GM23248 (cell line): ENCODE results near the gene VWA5B1. TPM values are rescaled to one million over a fixed set of nuclear protein-coding genes. Genes with fewer than 3 reads are reported as not detected.

Experiments
- DNase-seq: peaks from one replicate; pipeline ENCODE4 v3.0.0-alpha.2; 2015
- H2AFZ ChIP-seq: fragments of 200-600 bp; sonication (generic); 2 replicates; pipeline ENCODE4 v1.6.1; 2016; ENCODE audit warnings: antibody characterized with exemption
- H3F3A ChIP-seq: fragments of 200-600 bp; sonication (generic); 2 replicates; pipeline ENCODE4 v1.6.1; 2016; ENCODE audit warnings: mild to moderate bottlenecking, antibody characterized with exemption, mixed run types; ENCODE audit not compliant: insufficient read depth
- H3K27ac ChIP-seq: fragments of 200-600 bp; sonication (generic); 2 replicates; pipeline ENCODE4 v1.5.1; 2016; ENCODE audit warnings: mild to moderate bottlenecking
- H3K27me3 ChIP-seq: fragments of 200-600 bp; sonication (generic); replicated peaks from 2 replicates; pipeline ENCODE4 v1.6.1; 2016; ENCODE audit warnings: mild to moderate bottlenecking; ENCODE audit not compliant: insufficient read depth
- H3K36me3 ChIP-seq: fragments of 200-600 bp; sonication (generic); 2 replicates; pipeline ENCODE4 v1.6.1; 2016; ENCODE audit warnings: low read depth, mild to moderate bottlenecking
- H3K4me1 ChIP-seq: fragments of 200-600 bp; sonication (generic); 2 replicates; pipeline ENCODE4 v1.6.1; 2016; ENCODE audit warnings: mild to moderate bottlenecking; ENCODE audit not compliant: insufficient read depth
- H3K4me2 ChIP-seq: fragments of 200-600 bp; sonication (generic); one replicate; pipeline ENCODE4 v1.6.1; 2016; ENCODE audit warnings: mild to moderate bottlenecking; ENCODE audit not compliant: unreplicated experiment
- H3K4me3 ChIP-seq: fragments of 200-600 bp; sonication (generic); 2 replicates; pipeline ENCODE4 v1.5.1; 2016; ENCODE audit warnings: mild to moderate bottlenecking
- H3K79me2 ChIP-seq: fragments of 200-600 bp; sonication (generic); 2 replicates; pipeline ENCODE4 v1.6.1; 2016; ENCODE audit warnings: mild to moderate bottlenecking; ENCODE audit not compliant: insufficient read depth
- H3K9ac ChIP-seq: fragments of 200-600 bp; sonication (generic); 2 replicates; pipeline ENCODE4 v1.6.1; 2016; ENCODE audit warnings: mild to moderate bottlenecking
- H3K9me2 ChIP-seq: fragments of 200-600 bp; sonication (generic); 2 replicates; pipeline ENCODE4 v1.6.1; 2016; ENCODE audit warnings: mixed run types, mild to moderate bottlenecking, moderate library complexity; ENCODE audit not compliant: insufficient read depth
- H3K9me3 ChIP-seq: fragments of 200-600 bp; sonication (generic); one replicate; pipeline ENCODE4 v1.6.1; 2017; ENCODE audit warnings: low read depth
- H4K20me1 ChIP-seq: fragments of 200-600 bp; sonication (generic); 2 replicates; pipeline ENCODE4 v1.6.0; 2016; ENCODE audit not compliant: insufficient read depth
- EZH2 ChIP-seq: fragments of 200-600 bp; sonication (generic); IDR thresholded peaks from 2 replicates; pipeline ENCODE4 v1.6.1; 2018; ENCODE audit warnings: antibody characterized with exemption, mild to moderate bottlenecking; ENCODE audit not compliant: insufficient read depth, poor library complexity, severe bottlenecking
- EZH2phosphoT487 ChIP-seq: fragments of 200-600 bp; sonication (generic); IDR thresholded peaks from 2 replicates; pipeline ENCODE4 v1.6.1; 2018; ENCODE audit warnings: antibody characterized with exemption, moderate library complexity, mild to moderate bottlenecking, low read depth; ENCODE audit not compliant: insufficient read depth
- WGBS, 2 experiments: methylation state at CpG; one replicate each; pipeline ENCODE4 v1.1.6; 2015 to 2017; ENCODE audit warnings: low lambda C conversion rate in 2 of 2, low coverage in 1 of 2; ENCODE audit errors: missing lambda C conversion rate in 2 of 2; 5-methylcytosine and 5-hydroxymethylcytosine counted together
- in situ Hi-C: fragments of 300-500 bp; cut with MboI; formaldehyde crosslinking; loops from 2 replicates; pipeline ENCODE4 v1.15.0; 2020
- polyA plus RNA-seq: library from polyadenylated mRNA; unstranded; fragments of >200 nt; fragmentation: Nextera tagmentation; extraction: Ambion mirVana; gene quantifications from 2 replicates; pipeline ENCODE4 v1.2.1, GENCODE V29; 2016
- total RNA-seq: library from RNA; depleted of rRNA; stranded (reverse); fragments of >200 nt; shearing (Covaris generic); gene quantifications from 2 replicates; pipeline ENCODE4 v1.2.3, GENCODE V29; 2014

The VWA5B1 gene
- total and polyA plus RNA-seq, 2 experiments from 2014 or later = not detected

GRCh38 chr1:20261095-20261494 lies 29.6 kb upstream of the VWA5B1 start:
- no peaks in the 10 kb centered on the region for H3F3A ChIP-seq
- no peak for DNase-seq
- H3K9ac ChIP-seq = no peak overlapping the region
- no peak overlapping the region for H3K4me2 ChIP-seq
- in situ Hi-C loops = no loop called here
- 0 out of 2 replicates have a peak, but pooled peaks cover 4% of the 10 kb centered on the region for H3K4me1 ChIP-seq
- no peak overlapping the region for H3K27ac ChIP-seq
- no peaks in the 10 kb centered on the region for H3K79me2 ChIP-seq
- H2AFZ ChIP-seq = no peak overlapping the region
- H4K20me1 ChIP-seq = no peaks in the 10 kb centered on the region
- no peaks in the 10 kb centered on the region for H3K36me3 ChIP-seq
- no peaks in the 10 kb centered on the region for H3K9me2 ChIP-seq
- H3K27me3 ChIP-seq = peaks cover 14% of the 10 kb centered on the region
- 69 to 70% methylated on average over 5 of the region's 5 CpGs for WGBS, 2 experiments
- TF ChIP-seq EZH2 = no peak
- no peak for TF ChIP-seq EZH2phosphoT487
- H3K4me3 ChIP-seq = no peak overlapping the region
- no peaks in the 10 kb centered on the region for H3K9me3 ChIP-seq

DNA sequence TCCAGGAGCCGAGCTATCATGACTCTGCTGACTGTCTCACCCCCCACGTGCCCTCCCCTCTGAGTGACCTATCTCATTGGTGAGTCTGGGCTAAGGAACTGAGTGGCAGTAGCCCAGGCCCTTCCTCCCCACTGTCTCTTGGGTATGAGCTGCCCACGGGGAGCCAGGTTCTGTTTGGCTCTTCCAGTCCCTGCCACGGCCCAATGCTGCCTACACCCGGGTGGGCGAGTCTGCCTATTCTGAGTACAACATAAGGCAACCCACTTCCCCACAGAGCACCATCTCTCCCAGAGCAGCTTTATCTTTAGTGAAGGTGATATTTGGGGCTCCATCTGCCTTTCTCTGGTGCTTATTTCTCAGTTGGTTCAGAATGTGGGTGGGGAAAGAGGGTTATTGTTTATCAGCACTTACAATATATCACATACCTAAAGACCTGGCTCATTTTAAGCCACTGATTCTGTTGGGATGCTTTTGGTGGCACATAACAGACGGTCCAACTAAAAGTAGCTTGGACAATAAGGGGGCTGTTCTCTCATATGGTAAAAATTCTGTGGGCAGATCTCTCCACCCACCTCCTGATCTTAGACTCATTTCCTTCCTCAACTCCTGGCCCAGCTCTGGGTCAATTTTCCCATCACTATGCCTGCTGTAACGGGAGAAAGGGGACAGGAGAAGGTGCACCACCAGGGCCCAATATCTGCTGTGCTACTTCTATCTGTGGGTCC lies 27.7 kb upstream of the VWA5B1 start:
- Histone ChIP-seq H3F3A (no peaks in the 10 kb centered on the region), H3K36me3 (no peaks in the 10 kb centered on the region), H3K9me2 (no peaks in the 10 kb centered on the region), H3K79me2 (no peaks in the 10 kb centered on the region), H3K27ac (no peak overlapping the region), H3K4me1 (0 out of 2 replicates have a peak, but pooled peaks cover 4% of the 10 kb centered on the region), H2AFZ (no peak overlapping the region), H3K9ac (no peak overlapping the region), H3K4me3 (no peak overlapping the region), H4K20me1 (no peaks in the 10 kb centered on the region), H3K4me2 (no peak overlapping the region), H3K27me3 (peaks cover 9% of the 10 kb centered on the region), H3K9me3 (no peaks in the 10 kb centered on the region)
- in situ Hi-C loops = no loop called here
- TF ChIP-seq EZH2 = no peak
- TF ChIP-seq EZH2phosphoT487 = no peak
- 56 to 61% methylated on average over 8 of the region's 8 CpGs for WGBS, 2 experiments
- DNase-seq = no peak

DNA sequence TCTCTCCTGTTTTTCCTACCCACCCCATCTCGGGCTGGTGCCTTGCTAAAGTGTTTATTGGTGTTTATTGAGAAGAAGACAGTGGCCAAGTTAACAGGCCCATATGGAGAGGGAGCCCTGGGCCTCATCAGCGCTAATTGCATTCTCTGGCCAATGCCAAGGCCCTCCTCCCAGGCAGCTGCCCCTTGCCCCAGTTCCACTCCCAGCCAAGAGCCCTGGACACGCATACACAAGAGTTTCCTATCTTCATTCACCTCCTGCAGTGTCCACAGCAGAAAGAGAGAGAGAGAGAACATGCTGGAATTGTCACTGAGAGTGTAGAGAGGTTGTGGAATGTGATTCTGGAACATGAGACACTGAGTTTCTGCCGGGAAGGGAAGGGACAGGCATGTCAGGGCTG lies 25.4 kb upstream of the VWA5B1 start:
- no peak overlapping the region for H3K27ac ChIP-seq
- 15 to 19% methylated on average over 4 of the region's 4 CpGs for WGBS, 2 experiments
- H3K9ac ChIP-seq = no peak overlapping the region
- no peak overlapping the region for H3K4me3 ChIP-seq
- no peak overlapping the region for H2AFZ ChIP-seq
- H3K4me1 ChIP-seq = 0 out of 2 replicates have a peak, but pooled peaks cover 4% of the 10 kb centered on the region
- no peaks in the 10 kb centered on the region for H3F3A ChIP-seq
- DNase-seq = no peak
- no peaks in the 10 kb centered on the region for H3K9me2 ChIP-seq
- H3K27me3 ChIP-seq = no peaks in the 10 kb centered on the region
- H3K79me2 ChIP-seq = no peaks in the 10 kb centered on the region
- no peak overlapping the region for H3K4me2 ChIP-seq
- no peaks in the 10 kb centered on the region for H4K20me1 ChIP-seq
- no peaks in the 10 kb centered on the region for H3K9me3 ChIP-seq
- no peaks in the 10 kb centered on the region for H3K36me3 ChIP-seq
- TF ChIP-seq EZH2phosphoT487 = no peak
- no peak for TF ChIP-seq EZH2
- in situ Hi-C loops = no loop called here

GRCh38 chr1:20266141-20266540 lies 24.5 kb upstream of the VWA5B1 start:
- peaks cover 2% of the 10 kb centered on the region; the same call in 1 of the 2 replicates for H3K27me3 ChIP-seq
- DNase-seq = peak; percentile 36
- H3K4me2 ChIP-seq = no peak overlapping the region
- H3K79me2 ChIP-seq = no peaks in the 10 kb centered on the region
- WGBS, 2 experiments = 54 to 58% methylated on average over 8 of the region's 8 CpGs
- no peak overlapping the region for H3K9ac ChIP-seq
- H3K27ac ChIP-seq = no peak overlapping the region
- no peaks in the 10 kb centered on the region for H3F3A ChIP-seq
- no peak overlapping the region for H2AFZ ChIP-seq
- no peak overlapping the region for H3K4me3 ChIP-seq
- no peaks in the 10 kb centered on the region for H3K36me3 ChIP-seq
- 0 out of 2 replicates have a peak, but pooled peaks cover 4% of the 10 kb centered on the region for H3K4me1 ChIP-seq
- no peaks in the 10 kb centered on the region for H4K20me1 ChIP-seq
- in situ Hi-C loops = no loop called here
- H3K9me3 ChIP-seq = no peaks in the 10 kb centered on the region
- TF ChIP-seq EZH2 (no peak), EZH2phosphoT487 (no peak)
- H3K9me2 ChIP-seq = no peaks in the 10 kb centered on the region
